HG03442 (cell line): ENCODE data around the gene MRPS26.
"Not testable (repeated sequence)": the region's sequence is repeated elsewhere in the genome, so short reads cannot be mapped to it uniquely, and the experiment has no call there.

Experiments
- ATAC-seq: cut with Tn5 transposase; IDR thresholded peaks from one replicate; pipeline ENCODE4 v1.9.1; 2021; ENCODE audit warnings: mild to moderate bottlenecking, moderate library complexity; ENCODE audit not compliant: unreplicated experiment

The MRPS26 gene

GRCh38 chr20:3041854-3042409, 3.9 kb upstream of the MRPS26 start:
- ATAC-seq: no peak

- no peak for ATAC-seq
Observed at GRCh38 chr20:3042625-3043024, 3.2 kb upstream of the MRPS26 start.

GRCh38 chr20:3043322-3043721, 2.5 kb upstream of the MRPS26 start, which contains the start of gene GNRH2:
GNRH2 (plus strand) TSS chr20:3043622; CDS start chr20:3044415, 793 bp downstream.
- no peak for ATAC-seq

GRCh38 chr20:3044336-3044965, 1.4 kb upstream of the MRPS26 start:
- no peak for ATAC-seq

GRCh38 chr20:3045042-3045815, 623 bp upstream of the MRPS26 start:
- ATAC-seq: peak; percentile 32

DNA sequence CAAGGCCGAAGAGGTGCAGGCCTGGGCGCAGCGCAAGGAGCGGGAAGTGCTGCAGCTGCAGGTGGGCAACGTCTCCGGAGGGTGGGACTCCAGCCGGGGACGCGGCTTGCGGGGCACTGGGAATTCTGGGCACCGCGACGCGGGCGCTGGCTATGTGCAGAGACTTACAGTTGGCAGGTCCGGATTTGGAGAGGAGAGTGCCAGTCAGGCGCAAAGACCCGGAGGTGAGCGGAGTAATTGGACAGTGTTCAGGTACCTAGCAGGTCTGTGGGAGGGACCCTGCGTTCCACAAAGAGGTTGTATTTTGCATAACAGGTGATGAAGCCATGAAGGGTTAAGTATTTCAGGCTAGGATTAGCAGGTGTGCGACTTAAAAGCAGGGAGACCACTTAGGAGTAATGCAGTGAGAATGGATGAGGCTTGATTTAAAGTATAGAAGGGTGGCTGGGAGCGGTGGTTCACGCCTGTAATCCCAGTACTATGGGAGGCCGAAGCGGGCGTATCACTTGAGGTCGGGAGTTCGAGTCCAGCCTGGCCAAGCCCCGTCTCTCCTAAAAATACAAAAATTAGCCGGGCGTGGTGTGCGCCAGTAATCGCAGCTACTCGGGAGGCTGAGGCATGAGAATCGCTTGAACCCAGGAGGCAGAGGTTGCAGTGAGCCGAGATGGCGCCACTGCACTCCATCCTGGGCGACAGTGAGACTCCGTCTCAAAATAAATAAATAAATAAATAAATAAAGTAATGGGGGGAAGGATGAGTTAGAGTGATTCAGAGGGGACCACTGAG, 1.0 kb downstream of the MRPS26 start:
- ATAC-seq: no peak

GRCh38 chr20:3047486-3048419, 1.9 kb downstream of the MRPS26 start:
- ATAC-seq: no peak

DNA sequence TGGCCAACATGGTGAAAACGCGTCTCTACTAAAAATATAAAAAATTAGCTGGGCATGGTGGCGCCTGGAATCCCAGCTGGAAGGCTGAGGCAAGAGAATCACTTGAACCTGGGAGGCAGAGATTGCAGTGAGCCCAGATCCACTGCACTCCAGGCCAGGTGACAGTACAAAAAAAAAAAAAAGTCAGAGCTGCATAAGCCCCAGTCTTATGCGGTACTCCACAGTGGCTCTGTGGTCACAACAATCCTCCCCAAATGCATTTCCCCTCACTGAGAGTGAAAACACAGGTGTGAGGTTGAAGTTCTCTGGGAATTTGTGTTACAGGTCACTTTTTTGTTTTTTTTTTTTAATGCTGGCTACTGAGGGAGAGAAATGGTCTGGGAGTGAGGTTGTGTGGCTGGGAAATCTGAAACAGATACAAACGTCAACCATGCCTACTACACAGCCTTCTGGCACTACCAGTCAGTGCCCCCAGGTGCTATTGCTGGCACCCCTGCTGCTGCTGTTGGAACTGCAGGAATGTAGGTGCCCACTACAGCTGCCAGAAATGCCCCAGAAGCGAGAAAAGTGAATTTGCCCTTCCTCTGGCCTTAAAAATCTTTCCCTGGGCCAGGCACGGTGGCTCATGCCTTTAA, 5.7 kb downstream of the MRPS26 start:
- ATAC-seq: no peak

DNA sequence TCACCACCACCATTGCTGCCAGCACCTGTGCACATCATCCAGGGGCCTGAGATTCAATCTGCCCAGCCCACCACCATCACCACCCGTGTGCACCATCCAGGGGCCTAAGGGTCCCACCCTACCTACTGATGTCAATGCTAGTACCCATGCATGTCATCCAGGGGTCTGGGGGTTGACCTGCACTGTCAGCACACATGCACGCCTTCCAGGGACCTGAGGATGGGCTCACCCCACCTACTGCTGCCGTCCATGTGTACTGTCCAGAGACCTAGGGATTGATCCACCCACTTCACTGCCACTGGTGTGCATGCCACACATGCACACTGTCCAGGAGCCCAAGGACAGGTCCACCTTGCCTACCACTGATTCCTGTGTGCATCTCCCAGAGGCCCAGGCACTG, 13.6 kb downstream of the MRPS26 start:
- ATAC-seq: no peak

- not testable (repeated sequence) for ATAC-seq
Observed at GRCh38 chr20:3064119-3064518, 18.3 kb downstream of the MRPS26 start.

GRCh38 chr20:3067139-3068014, 21.5 kb downstream of the MRPS26 start:
- ATAC-seq: no peak

- peak; percentile 42 for ATAC-seq
Observed at GRCh38 chr20:3068075-3068474, 22.2 kb downstream of the MRPS26 start.

DNA sequence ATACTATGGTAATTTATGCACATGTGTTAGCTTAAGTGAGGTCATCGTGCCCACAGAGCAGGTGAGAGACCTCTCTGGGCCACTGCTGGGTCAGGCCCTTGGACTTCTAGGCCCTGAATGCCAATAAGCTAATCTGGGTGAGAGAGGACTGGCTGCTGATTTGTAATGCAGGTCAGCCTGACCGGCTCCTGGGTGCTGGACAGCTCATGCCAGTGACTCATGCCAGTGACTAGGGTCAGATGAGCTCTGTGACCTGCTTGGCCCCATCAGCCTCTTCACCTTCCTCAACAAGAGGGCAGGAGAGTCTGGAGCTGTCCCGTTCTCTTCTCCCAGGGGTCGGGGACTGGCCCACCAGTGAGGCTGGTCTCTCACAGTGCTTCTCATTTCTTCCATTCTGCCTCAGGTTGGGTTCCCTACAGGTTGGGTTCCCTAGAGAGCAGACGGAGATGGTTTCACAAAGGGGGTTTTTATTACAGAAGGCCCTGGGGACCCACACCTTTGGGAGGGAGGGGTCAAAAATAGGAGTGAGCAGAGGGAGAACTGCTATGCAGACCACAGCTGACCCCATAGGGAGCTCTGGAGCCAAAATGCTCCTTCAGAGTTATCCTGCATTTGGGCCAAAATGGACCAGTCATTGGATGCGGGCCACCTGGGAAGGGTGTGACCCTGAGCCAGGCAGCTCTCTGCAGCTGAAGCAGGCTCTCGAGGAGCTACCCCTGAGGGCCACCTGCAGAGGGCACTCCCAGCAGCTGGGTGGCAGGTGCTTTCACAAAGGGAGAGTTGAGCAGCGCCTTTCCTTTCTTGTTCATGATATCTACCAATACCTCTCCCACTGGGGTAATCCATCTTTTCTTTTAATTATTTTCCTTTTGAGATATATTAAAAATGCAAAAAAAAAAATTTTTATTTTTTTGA, 23.4 kb downstream of the MRPS26 start:
- ATAC-seq: no peak

DNA sequence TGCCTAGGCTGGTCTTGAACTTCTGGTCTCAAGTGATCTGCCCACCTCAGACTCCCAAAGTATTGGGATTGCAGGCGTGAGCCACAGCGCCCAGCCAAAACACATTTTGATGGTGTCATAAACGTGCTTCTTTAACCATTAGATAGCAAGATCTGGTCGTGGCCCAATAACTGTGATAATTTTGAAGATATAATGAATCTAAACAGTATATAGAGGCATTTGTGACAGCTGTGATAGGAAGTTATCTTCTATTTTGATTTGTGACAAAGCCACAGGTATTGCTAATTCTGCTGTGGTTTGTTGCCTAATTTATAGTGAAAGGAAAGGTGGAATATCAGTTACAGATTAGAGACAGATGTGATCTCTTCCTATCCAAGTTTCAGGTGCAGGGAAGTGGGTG, 24.9 kb downstream of the MRPS26 start:
- no peak for ATAC-seq

DNA sequence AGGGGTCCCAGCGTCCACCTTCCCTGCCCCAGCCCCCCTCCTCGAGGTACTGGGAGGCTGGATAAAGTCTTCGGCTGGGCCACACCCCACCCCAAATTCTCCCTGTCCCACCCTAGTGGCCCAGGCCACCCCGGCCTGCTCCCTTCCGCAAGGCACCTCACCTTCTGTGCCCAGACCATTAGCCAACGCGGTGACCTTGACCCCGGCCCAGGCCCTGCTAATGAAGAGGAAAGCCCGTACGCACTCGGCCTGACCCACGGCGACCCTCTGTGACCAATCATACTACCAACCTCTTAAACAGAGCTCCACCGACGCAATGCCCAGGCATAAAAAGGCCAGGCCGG, 25.4 kb downstream of the MRPS26 start:
- no peak for ATAC-seq

GRCh38 chr20:3071610-3072529, 26.0 kb downstream of the MRPS26 start, which contains the start of gene OXT:
OXT (plus strand) TSS chr20:3071620; CDS start chr20:3071656, 36 bp downstream.
- ATAC-seq: no peak
